Cardiac fibroblast (primary cell): ENCODE results near the gene CDK5.

Experiments
- DNase-seq, 2 donors: peaks; one replicate each; pipeline versions ENCODE4 v3.0.0 to v3.0.0-alpha.2; 2010; ENCODE audit warnings: low read depth in 2 of 2
- H3K4me3 ChIP-seq, 2 donors: replicated peaks in 1 of 2; 1 replicate in 1 of 2; 2 replicates in 1 of 2; pipeline ENCODE4 v1.5.1; 2011; ENCODE audit warnings: low read depth in 2 of 2, low read length in 2 of 2, mild to moderate bottlenecking in 2 of 2, moderate library complexity in 1 of 2
- CTCF ChIP-seq: IDR thresholded peaks from one replicate; pipeline ENCODE4 v1.5.1; 2011; ENCODE audit warnings: low read depth, mild to moderate bottlenecking, low read length, inconsistent platforms

Gene CDK5

GRCh38 chr7:151017953-151018420 is 39.7 kb downstream of the CDK5 start:
- peak overlapping the region; percentile 28 to 41 for H3K4me3 ChIP-seq
- DNase-seq, result peak; percentile 43 to 54
- TF ChIP-seq CTCF, result peak; percentile 95

GRCh38 chr7:151017370-151017952 is 40.2 kb downstream of the CDK5 start:
- DNase-seq, result no peak
- H3K4me3 ChIP-seq, result peak overlapping the region in 1 of 2 donors; percentile 41
- TF ChIP-seq CTCF, result no peak

- no peak overlapping the region for H3K4me3 ChIP-seq
- TF ChIP-seq CTCF, result no peak
- no peak for DNase-seq
These were observed 40.8 kb downstream of the CDK5 start for GRCh38 chr7:151016942-151017341.

- H3K4me3 ChIP-seq, result no peak overlapping the region
- no peak for TF ChIP-seq CTCF
- DNase-seq, result no peak
These were observed 41.2 kb downstream of the CDK5 start for GRCh38 chr7:151016505-151016904.

- no peak for TF ChIP-seq CTCF
- no peak for DNase-seq
- H3K4me3 ChIP-seq, result no peak overlapping the region
These were observed 41.7 kb downstream of the CDK5 start for GRCh38 chr7:151015967-151016366.

- DNase-seq, result peak in 1 of 2 donors; percentile 65
- H3K4me3 ChIP-seq, result no peak overlapping the region
- no peak for TF ChIP-seq CTCF
These were observed 42.7 kb downstream of the CDK5 start for GRCh38 chr7:151014950-151015349.
